HG03558 (cell line): ENCODE results near the gene MTIF3.

Source experiments
- ATAC-seq: cut with Tn5 transposase; IDR thresholded peaks from one replicate; pipeline ENCODE4 v1.9.1; 2021; ENCODE audit warnings: moderate number of reproducible peaks; ENCODE audit not compliant: unreplicated experiment; ENCODE audit errors: extremely low read depth

MTIF3 gene

DNA sequence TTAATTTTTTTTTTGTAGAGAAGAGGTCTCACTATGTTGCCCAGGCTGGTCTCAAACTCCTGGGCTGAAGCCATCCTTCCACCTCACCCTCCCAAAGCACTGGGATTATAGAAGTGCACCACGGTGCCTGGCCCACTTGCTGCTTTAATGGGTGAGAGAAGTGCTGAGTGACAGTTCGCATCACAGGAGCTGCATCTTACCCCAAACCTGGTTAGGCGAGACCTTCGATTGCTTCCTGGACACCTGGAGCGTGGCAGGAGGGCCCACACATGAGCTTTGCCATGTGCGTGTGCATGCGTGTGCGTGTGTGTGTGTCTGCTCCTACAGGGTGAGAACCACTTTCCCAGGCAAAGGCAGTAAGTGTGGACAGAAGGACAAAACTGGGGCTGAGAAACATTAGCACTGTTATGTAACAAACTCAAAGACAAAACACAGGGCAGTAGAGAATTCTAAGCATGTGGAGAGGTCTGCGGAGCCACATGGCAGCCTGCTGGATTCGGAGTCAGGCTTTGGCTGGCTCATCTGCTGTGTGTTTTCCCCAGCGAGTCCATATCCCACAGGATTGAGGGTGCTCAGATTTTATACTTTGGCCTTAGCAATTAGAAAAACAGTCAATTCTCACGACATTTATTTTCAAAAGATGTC is 11.7 kb upstream of the MTIF3 start:
- ATAC-seq: no peak

DNA sequence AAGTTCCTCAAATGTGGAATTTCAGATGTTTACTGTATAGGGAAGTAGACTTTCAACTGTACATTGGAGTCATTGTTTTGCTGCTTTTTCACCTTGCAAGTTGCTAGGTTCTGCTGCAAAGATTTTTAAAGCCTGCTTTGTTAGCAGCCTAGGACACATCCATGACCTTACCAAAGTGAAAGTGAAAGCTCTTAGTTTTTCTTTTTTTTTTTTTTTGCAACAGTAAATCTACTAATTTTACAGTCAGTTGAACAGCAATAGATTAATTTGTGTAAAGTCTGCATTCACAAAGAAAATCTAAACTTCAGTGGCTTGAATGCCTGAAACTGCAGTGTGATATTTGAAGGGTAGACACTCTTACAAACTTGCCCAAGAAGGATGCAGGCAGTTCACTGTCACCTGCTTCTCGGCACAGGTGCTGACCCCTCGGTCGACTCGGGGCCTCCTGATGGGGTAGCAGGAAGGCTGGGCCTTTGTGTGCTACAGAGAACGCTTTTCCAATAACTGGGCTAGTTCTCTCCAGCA is 5.0 kb upstream of the MTIF3 start:
- no peak for ATAC-seq

DNA sequence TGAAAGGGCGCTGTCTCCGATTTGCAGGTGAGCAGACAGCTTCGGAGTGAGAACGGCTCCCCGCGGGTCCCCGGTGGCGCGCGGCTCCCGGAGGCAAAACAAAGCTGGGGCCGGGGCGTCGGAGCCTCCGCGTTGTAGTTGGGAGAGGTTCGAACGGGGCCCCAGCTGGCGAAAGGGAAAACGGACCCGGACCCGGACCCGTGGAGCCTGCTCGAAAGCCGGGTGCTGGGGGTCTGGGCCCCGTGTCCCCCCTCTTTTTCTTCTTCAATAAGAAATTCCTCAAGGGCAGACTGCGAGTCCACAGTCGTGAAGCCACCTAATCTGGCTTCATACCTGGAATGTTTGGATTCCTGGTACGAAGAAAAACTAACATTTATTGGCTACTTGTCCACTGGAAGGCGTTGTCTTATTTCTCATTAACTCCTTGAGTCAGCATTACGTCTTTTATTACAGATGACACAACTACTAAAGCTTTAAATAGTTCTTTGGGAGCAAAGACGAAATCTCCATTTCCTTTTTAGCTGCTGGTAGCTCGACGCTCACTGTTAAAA is 632 bp upstream of the MTIF3 start:
- ATAC-seq: no peak

- ATAC-seq: no peak
These were observed 1.2 kb downstream of the MTIF3 start for GRCh38 chr13:27449081-27449603.

- no peak for ATAC-seq
These were observed 2.1 kb downstream of the MTIF3 start for GRCh38 chr13:27448308-27448707.

DNA sequence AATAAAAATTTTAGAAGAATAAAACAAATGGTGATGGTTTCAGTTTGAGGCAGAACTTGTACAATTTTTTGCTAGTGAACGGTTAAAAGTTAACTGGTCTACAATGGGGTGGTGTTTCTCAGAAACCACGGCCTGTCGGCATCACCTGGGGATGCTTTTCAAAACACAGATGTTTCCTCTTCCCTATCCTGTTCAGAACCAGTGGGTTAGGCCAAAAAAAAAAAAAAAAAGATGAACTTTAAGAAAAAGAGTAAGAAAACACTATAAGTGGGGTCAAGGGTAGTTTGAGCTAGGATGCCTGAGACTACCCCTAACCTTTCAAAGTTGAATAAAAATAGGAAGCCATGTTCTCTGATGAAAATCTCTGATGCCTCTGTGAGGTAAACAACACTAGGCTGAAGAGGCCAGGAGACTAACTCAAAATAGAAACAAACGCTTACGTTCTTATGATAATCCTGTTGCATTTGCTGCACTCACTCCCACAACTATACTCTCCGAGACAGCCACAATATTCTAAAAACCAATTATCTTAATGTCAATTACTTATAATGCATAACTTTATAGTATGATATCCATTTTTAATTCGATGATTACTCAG is 3.3 kb downstream of the MTIF3 start:
- no peak for ATAC-seq

- ATAC-seq: no peak
These were observed 7.6 kb downstream of the MTIF3 start for GRCh38 chr13:27442797-27443196.

- ATAC-seq: no peak
These were observed 8.2 kb downstream of the MTIF3 start for GRCh38 chr13:27442071-27442647.

GRCh38 chr13:27440408-27440807 is 10.0 kb downstream of the MTIF3 start:
- no peak for ATAC-seq

DNA sequence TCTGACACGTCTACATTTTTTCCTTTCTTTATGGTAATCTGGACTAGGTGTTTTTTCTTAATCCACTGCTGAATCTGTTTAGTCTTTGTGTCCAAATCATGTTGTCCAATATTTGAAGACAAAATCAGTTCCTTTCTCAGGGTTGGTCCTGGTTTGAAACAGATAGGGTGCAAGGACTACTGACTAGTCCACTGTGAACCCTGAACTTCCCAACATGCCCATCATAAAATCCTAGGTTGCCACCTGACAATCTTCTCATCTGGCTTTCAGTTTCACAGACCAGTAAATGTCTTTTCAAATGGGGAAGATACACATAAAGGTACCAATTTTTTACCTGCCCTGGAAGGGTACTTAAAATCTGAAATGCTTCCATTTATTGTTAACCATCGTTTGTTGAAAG is 13.2 kb downstream of the MTIF3 start:
- ATAC-seq: no peak

DNA sequence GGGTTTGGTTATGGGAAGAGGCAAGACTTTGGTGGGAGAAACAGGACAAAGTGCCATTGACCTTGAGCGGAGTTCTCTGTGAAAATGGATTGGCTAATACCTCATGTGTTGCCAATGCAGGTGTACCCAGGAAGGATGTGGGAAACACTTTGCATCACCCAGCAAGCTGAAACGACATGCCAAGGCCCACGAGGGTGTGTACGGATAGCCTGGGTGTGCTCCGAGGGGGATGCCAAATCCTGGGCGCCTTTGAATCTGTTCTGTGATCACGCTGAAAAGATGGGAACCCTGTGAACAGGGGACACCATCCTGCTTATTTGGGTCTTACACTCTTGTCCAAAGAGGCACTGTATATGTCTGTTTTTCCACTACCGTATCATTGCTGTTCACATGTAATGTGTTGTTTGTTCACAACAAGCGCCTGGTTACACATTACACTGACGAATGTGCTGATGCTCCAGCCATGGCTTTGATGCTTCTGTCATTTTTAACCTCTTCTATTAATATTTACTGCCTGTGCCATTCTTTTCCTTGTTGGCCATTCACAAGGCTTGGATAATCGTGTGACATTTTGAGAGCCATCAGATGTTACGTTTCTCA is 17.7 kb downstream of the MTIF3 start:
- ATAC-seq: no peak

DNA sequence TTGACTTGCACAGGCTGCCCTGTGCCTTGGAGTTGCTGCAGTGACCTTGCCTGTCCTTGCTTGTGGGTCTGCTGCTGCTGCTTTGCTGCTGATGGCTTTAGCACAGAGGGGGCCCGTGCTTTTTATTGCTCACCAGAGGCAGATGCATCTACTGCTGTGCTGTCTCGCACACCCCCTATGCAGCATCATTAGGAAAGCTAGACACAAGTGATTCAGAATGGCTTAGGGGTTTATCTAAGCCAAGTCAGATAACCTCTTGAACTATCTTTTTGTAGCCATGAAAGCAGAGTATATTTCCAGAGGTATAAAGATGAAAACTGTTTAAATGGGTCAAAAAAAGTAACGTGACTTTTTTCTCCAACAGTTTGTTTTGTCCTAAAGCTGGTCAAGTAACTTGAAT is 18.2 kb downstream of the MTIF3 start:
- no peak for ATAC-seq

DNA sequence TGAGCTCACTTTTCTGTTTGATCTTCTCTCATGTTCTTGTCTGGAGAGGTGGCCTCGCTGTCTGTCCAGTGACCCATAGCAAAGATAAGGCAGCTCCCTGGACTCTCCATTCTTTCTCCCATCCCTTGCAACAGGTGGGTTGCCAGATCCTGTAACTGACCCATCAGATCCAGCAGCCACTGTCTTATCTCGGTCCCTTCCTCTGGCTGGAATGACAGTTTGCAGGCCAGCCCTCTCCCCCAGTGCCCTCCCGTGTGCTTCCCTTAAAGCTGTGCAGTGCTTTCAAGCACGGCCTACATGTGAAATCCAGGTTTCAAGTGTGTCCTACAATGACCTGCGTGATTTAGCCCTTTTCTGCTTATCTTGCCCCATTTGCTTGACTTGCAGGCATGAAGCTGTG is 22.2 kb downstream of the MTIF3 start:
- ATAC-seq: no peak

GRCh38 chr13:27427641-27428040 is 22.7 kb downstream of the MTIF3 start:
- ATAC-seq: no peak

- peak; percentile 36 for ATAC-seq
These were observed 24.3 kb downstream of the MTIF3 start for GRCh38 chr13:27425918-27426630.

GRCh38 chr13:27425158-27425917 is 25.0 kb downstream of the MTIF3 start:
- ATAC-seq: no peak

GRCh38 chr13:27424246-27425157 is 25.9 kb downstream of the MTIF3 start, which contains the start of gene GTF3A:
GTF3A (plus strand) TSS chr13:27424619.
- peak; percentile 35 for ATAC-seq

GRCh38 chr13:27423333-27423732 is 27.0 kb downstream of the MTIF3 start:
- ATAC-seq: no peak
